Colonic mucosa (tissue), 4 donors: Measurements from ENCODE around the gene SNX5. TPM values are rescaled to one million over a fixed set of nuclear protein-coding genes. Genes with fewer than 3 reads are reported as not detected.

Experiments
- DNase-seq: peaks from one replicate; pipeline ENCODE4 v3.0.0-alpha.2; 2020
- H3K27ac ChIP-seq: fragments of 200-600 bp; one replicate; pipeline ENCODE4 v1.8.0; 2021
- H3K27me3 ChIP-seq: fragments of 200-600 bp; one replicate; pipeline ENCODE4 v1.8.0; 2021
- H3K36me3 ChIP-seq: fragments of 200-600 bp; one replicate; pipeline ENCODE4 v1.8.0; 2021
- H3K4me1 ChIP-seq: fragments of 200-600 bp; one replicate; pipeline ENCODE4 v1.8.0; 2021; ENCODE audit warnings: mild to moderate bottlenecking
- H3K4me3 ChIP-seq: fragments of 200-600 bp; one replicate; pipeline ENCODE4 v1.8.0; 2021
- H3K9ac ChIP-seq, 2 donors: one replicate each; pipeline ENCODE4 v1.7.0; 2013; ENCODE audit warnings: control low read depth in 2 of 2, low read depth in 2 of 2, low read length in 2 of 2
- H3K9me3 ChIP-seq: fragments of 200-600 bp; one replicate; pipeline ENCODE4 v1.8.0; 2021
- CTCF ChIP-seq: fragments of 200-600 bp; IDR thresholded peaks from one replicate; pipeline ENCODE4 v1.8.0; 2022; ENCODE audit warnings: antibody characterized with exemption, mild to moderate bottlenecking
- intact Hi-C: fragments of 100-400 bp; cut with DNase I; formaldehyde crosslinking; loops from one replicate; pipeline ENCODE4 v1.14.1; 2022
- total RNA-seq, 2 donors: library from RNA; stranded (reverse); fragmentation: NEBNext Ultra II Directional in 1 of 2; extraction: Animal tissue kit (Norgen Biotek cat#: 25700) in 1 of 2; gene quantifications; one replicate each; pipeline ENCODE4 v1.2.1, GENCODE V29; 2021
- donor health status: healthy.
- donor health status: DM: no; HTN: no; CAD: no.
- donor health status: DM: no; HTN: no; CAD: no.

Gene SNX5
- total RNA-seq, 2 donors from 2014 or later = 116 to 119 TPM

GRCh38 chr20:17992224-17992637 is 23.6 kb upstream of the SNX5 start:
- intact Hi-C loops = loop anchor here (10.0 kb wide), 2 partner anchors 457 to 487 kb away; partner anchors contain the start of gene BFSP1
- H3K36me3 ChIP-seq = no peaks in the 10 kb centered on the region
- H3K4me1 ChIP-seq = no peaks in the 10 kb centered on the region
- no peak overlapping the region for H3K27ac ChIP-seq
- H3K27me3 ChIP-seq = no peaks in the 10 kb centered on the region
- DNase-seq = no peak
- no peak overlapping the region for H3K4me3 ChIP-seq
- H3K9me3 ChIP-seq = no peaks in the 10 kb centered on the region
- no peak for TF ChIP-seq CTCF
- H3K9ac ChIP-seq = no peak overlapping the region

- intact Hi-C loops = loop anchor here (10.0 kb wide), 2 partner anchors 456 to 486 kb away; partner anchors contain the start of gene BFSP1
- no peak overlapping the region for H3K4me3 ChIP-seq
Observed at GRCh38 chr20:17990278-17990972, 21.8 kb upstream of the SNX5 start.

GRCh38 chr20:17987988-17988387 is 19.4 kb upstream of the SNX5 start:
- TF ChIP-seq CTCF = no peak
- DNase-seq = no peak

More at GRCh38 chr20:17990278-17990972, 21.8 kb upstream of the SNX5 start:
- peak overlapping the region; percentile 43 for H3K27ac ChIP-seq
- H3K9ac ChIP-seq = no peak overlapping the region
- H3K4me1 ChIP-seq = peaks cover 4% of the 10 kb centered on the region
- DNase-seq = no peak
- H3K27me3 ChIP-seq = no peaks in the 10 kb centered on the region
- no peaks in the 10 kb centered on the region for H3K9me3 ChIP-seq
- TF ChIP-seq CTCF = no peak
- no peaks in the 10 kb centered on the region for H3K36me3 ChIP-seq

GRCh38 chr20:17985388-17986018 is 16.9 kb upstream of the SNX5 start:
- Histone ChIP-seq H3K27me3 (no peaks in the 10 kb centered on the region), H3K9me3 (no peaks in the 10 kb centered on the region), H3K27ac (peak overlapping the region; percentile 49), H3K9ac (no peak overlapping the region), H3K4me1 (peaks cover 4% of the 10 kb centered on the region), H3K4me3 (no peak overlapping the region), H3K36me3 (no peaks in the 10 kb centered on the region)
- peak; percentile 56 for DNase-seq
- TF ChIP-seq CTCF = no peak
- intact Hi-C loops = no loop called here

More at GRCh38 chr20:17987988-17988387, 19.4 kb upstream of the SNX5 start:
- Histone ChIP-seq H3K4me1 (peaks cover 4% of the 10 kb centered on the region), H3K36me3 (no peaks in the 10 kb centered on the region), H3K27me3 (no peaks in the 10 kb centered on the region), H3K4me3 (no peak overlapping the region), H3K27ac (no peak overlapping the region), H3K9me3 (no peaks in the 10 kb centered on the region), H3K9ac (no peak overlapping the region)
- intact Hi-C loops = no loop called here

GRCh38 chr20:17976305-17976704 is 7.7 kb upstream of the SNX5 start:
- no peak for DNase-seq
- H3K36me3 ChIP-seq = no peaks in the 10 kb centered on the region
- intact Hi-C loops = no loop called here
- H3K4me3 ChIP-seq = no peak overlapping the region
- no peak overlapping the region for H3K27ac ChIP-seq
- no peak overlapping the region for H3K9ac ChIP-seq
- no peaks in the 10 kb centered on the region for H3K27me3 ChIP-seq
- no peaks in the 10 kb centered on the region for H3K9me3 ChIP-seq
- H3K4me1 ChIP-seq = no peaks in the 10 kb centered on the region
- TF ChIP-seq CTCF = no peak
